ENCODE measurements around the gene CHCHD6.

GRCh38 chr3:126849768-126850167, 145.7 kb downstream of the CHCHD6 start:
- TF ChIP-seq CTCF (conservative IDR thresholded peaks at IDR 0.05) (no peak), EZH2 (IDR thresholded peaks at IDR 0.05; ENCODE audit: low read depth) (no peak)

All from PC-9 (cell line).